Smooth muscle cell (in vitro differentiated cells): ENCODE data around the gene TAS1R1. TPM values are rescaled to one million over a fixed set of nuclear protein-coding genes. Genes with fewer than 3 reads are reported as not detected.

Experiments used
- DNase-seq: peaks from one replicate; lab custom pipeline; 2025; ENCODE audit not compliant: unreplicated experiment; lab: John Stamatoyannopoulos, UW
- H2AFZ ChIP-seq: fragments of 200-600 bp; sonication (generic); 2 replicates; pipeline ENCODE4 v1.6.0; 2016; ENCODE audit warnings: antibody characterized with exemption, low read depth, mild to moderate bottlenecking
- H3F3A ChIP-seq: fragments of 200-600 bp; sonication (generic); 2 replicates; pipeline ENCODE4 v1.6.0; 2017; ENCODE audit warnings: antibody characterized with exemption, low read depth
- H3K27ac ChIP-seq: fragments of 200-600 bp; sonication (generic); 2 replicates; pipeline ENCODE4 v1.5.1; 2016; ENCODE audit warnings: low read depth, mild to moderate bottlenecking
- H3K27me3 ChIP-seq: fragments of 200-600 bp; sonication (generic); 2 replicates; pipeline ENCODE4 v1.6.1; 2016; ENCODE audit warnings: low read depth, mild to moderate bottlenecking
- H3K36me3 ChIP-seq: fragments of 200-600 bp; sonication (generic); 2 replicates; pipeline ENCODE4 v1.5.1; 2016; ENCODE audit warnings: low read depth
- H3K4me1 ChIP-seq: fragments of 200-600 bp; sonication (generic); 2 replicates; pipeline ENCODE4 v1.5.1; 2016; ENCODE audit warnings: low read depth
- H3K4me2 ChIP-seq: fragments of 200-600 bp; sonication (generic); 2 replicates; pipeline ENCODE4 v1.6.0; 2016; ENCODE audit warnings: mild to moderate bottlenecking
- H3K4me3 ChIP-seq: fragments of 200-600 bp; sonication (generic); 2 replicates; pipeline ENCODE4 v1.5.1; 2016; ENCODE audit warnings: mild to moderate bottlenecking
- H3K79me2 ChIP-seq: fragments of 200-600 bp; sonication (generic); 2 replicates; pipeline ENCODE4 v1.6.0; 2016; ENCODE audit warnings: low read depth, mild to moderate bottlenecking
- H3K9ac ChIP-seq: fragments of 200-600 bp; sonication (generic); 2 replicates; pipeline ENCODE4 v1.6.0; 2016; ENCODE audit warnings: low read depth
- H3K9me3 ChIP-seq: fragments of 200-600 bp; sonication (generic); replicated peaks from 2 replicates; pipeline ENCODE4 v1.5.1; 2016; ENCODE audit warnings: low read depth
- H4K20me1 ChIP-seq: fragments of 200-600 bp; sonication (generic); 2 replicates; pipeline ENCODE4 v1.6.0; 2016; ENCODE audit warnings: low read depth
- CTCF ChIP-seq: fragments of 200-600 bp; sonication (generic); IDR thresholded peaks from 2 replicates; pipeline ENCODE4 v1.5.1; 2017; ENCODE audit warnings: borderline replicate concordance, mild to moderate bottlenecking, antibody characterized with exemption; ENCODE audit not compliant: insufficient read depth, poor library complexity, severe bottlenecking
- whole genome bisulfite sequencing: methylation state at CpG from one replicate; pipeline ENCODE4 v1.1.7; 2016; ENCODE audit warnings: low lambda C conversion rate; 5-methylcytosine and 5-hydroxymethylcytosine counted together
- polyA plus RNA-seq: library from polyadenylated mRNA; unstranded; fragments of >200 nt; fragmentation: Nextera tagmentation; extraction: Ambion mirVana; gene quantifications from 2 replicates; pipeline ENCODE4 v1.2.1, GENCODE V29; 2016
- total RNA-seq: library from RNA; depleted of rRNA; stranded (reverse); fragments of >200 nt; gene quantifications from 2 replicates; pipeline ENCODE4 v1.2.3, GENCODE V29; 2014

The TAS1R1 gene
- total and polyA plus RNA-seq, 2 experiments from 2014 or later = 0.27 TPM; not detected in 1

DNA sequence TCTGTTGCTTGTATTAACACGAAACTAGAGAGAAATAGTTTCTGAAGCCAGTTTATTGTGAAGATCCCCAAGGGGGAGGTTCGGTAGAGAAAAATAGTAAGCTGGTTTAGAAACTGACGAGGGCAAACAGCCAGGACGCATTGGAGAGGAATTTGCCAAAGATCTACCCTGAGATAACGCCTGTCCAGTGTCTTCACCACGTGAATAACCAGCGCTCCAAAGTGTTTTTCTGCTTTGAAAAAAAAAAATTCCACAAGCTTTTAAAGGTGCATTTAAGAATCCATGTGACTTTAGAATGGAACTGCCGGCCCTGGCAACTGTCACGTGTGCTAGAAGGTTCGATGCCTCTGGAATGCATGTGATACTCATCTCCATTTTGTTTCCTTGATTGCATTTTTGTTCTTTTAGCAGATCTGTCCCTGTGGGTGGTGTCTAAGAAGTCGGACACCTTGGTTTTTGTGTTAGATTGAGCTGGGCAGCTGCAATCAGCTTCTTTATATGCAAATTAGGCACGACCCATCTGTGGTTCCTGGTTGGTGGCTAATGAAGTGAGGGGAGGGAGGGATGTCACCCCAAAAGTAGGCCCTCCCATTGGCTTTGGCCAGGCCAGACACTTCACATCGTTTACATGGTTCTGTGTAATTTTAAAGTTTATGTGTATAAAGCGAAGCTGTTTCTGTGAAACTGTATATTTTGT lies 68.3 kb downstream of the TAS1R1 start:
- no peak overlapping the region for H2AFZ ChIP-seq
- no peak for TF ChIP-seq CTCF
- H3K9ac ChIP-seq = peak overlapping the region; percentile 25
- H3K27me3 ChIP-seq = no peaks in the 10 kb centered on the region
- peaks cover 63% of the 10 kb centered on the region for H3K79me2 ChIP-seq
- no peaks in the 10 kb centered on the region for H3K36me3 ChIP-seq
- H3K4me3 ChIP-seq = no peak overlapping the region
- DNase-seq = no peak
- H3K4me1 ChIP-seq = peaks cover 8% of the 10 kb centered on the region
- 77% methylated on average over 14 of the region's 14 CpGs for WGBS
- H3F3A ChIP-seq = peaks cover 11% of the 10 kb centered on the region
- no peak overlapping the region for H3K4me2 ChIP-seq
- no peaks in the 10 kb centered on the region for H3K9me3 ChIP-seq
- peak overlapping the region; percentile 61 for H3K27ac ChIP-seq
- H4K20me1 ChIP-seq = peaks cover 74% of the 10 kb centered on the region

GRCh38 chr1:6624710-6625583 lies 69.8 kb downstream of the TAS1R1 start, which contains the start of gene THAP3:
THAP3 (plus strand) TSS chr1:6624868; CDS start chr1:6625219, 351 bp downstream.
- Histone ChIP-seq H2AFZ (peak within 1 kb of the TSS; percentile 63), H3K4me2 (peak within 1 kb of the TSS; percentile 82), H3K9ac (peak within 1 kb of the TSS; percentile 67), H3K9me3 (no peaks in the 10 kb centered on the region), H3K4me3 (peak within 1 kb of the TSS; percentile 63), H3K79me2 (peaks cover 52% of the 10 kb centered on the region), H3K27ac (peak within 1 kb of the TSS; percentile 61), H4K20me1 (peaks cover 60% of the 10 kb centered on the region), H3K4me1 (peaks cover 8% of the 10 kb centered on the region), H3K36me3 (no peaks in the 10 kb centered on the region), H3F3A (peaks cover 11% of the 10 kb centered on the region), H3K27me3 (no peaks in the 10 kb centered on the region)
- TF ChIP-seq CTCF = no peak
- peak; percentile 81 for DNase-seq
- WGBS = 3% methylated on average over 44 of the region's 73 CpGs

GRCh38 chr1:6625584-6626149 lies 70.6 kb downstream of the TAS1R1 start:
- Histone ChIP-seq H3K27ac (peak overlapping the region; percentile 1), H2AFZ (peak overlapping the region; percentile 63), H3K9me3 (no peaks in the 10 kb centered on the region), H3K4me3 (peak overlapping the region; percentile 63), H4K20me1 (peaks cover 54% of the 10 kb centered on the region), H3K9ac (peak overlapping the region; percentile 67), H3K36me3 (no peaks in the 10 kb centered on the region), H3K4me2 (peak overlapping the region; percentile 82), H3K27me3 (no peaks in the 10 kb centered on the region), H3K4me1 (peaks cover 8% of the 10 kb centered on the region), H3K79me2 (peaks cover 45% of the 10 kb centered on the region), H3F3A (peaks cover 11% of the 10 kb centered on the region)
- no peak for TF ChIP-seq CTCF
- WGBS = 18% methylated on average over 27 of the region's 32 CpGs
- no peak for DNase-seq
